Measurements from ENCODE around the gene EFNA1.
"Not testable (repeated sequence)": the region's sequence is repeated elsewhere in the genome, so short reads cannot be mapped to it uniquely, and the experiment has no call there.

Gene EFNA1

GRCh38 chr1:155158991-155159390, 31.3 kb downstream of the EFNA1 start:
- Histone ChIP-seq H3K27me3 (ENCODE audit: control insufficient read depth, insufficient read depth, low read length) (no peaks in the 10 kb centered on the region), H3K4me1 (ENCODE audit: control insufficient read depth, insufficient read depth, low read length) (no peaks in the 10 kb centered on the region), H3K36me3 (ENCODE audit: control insufficient read depth, insufficient read depth, low read length) (no peaks in the 10 kb centered on the region), H3K9ac (ENCODE audit: low read length) (no peak overlapping the region), H3K4me3 (ENCODE audit: low read length) (no peak overlapping the region), H3K27ac (ENCODE audit: low read depth, low read length) (no peak overlapping the region)

GRCh38 chr1:155160128-155160527, 32.5 kb downstream of the EFNA1 start:
- no peaks in the 10 kb centered on the region for H3K27me3 ChIP-seq (ENCODE audit: control insufficient read depth, insufficient read depth, low read length)
- H3K36me3 ChIP-seq (ENCODE audit: control insufficient read depth, insufficient read depth, low read length) = no peaks in the 10 kb centered on the region
- no peak overlapping the region for H3K4me3 ChIP-seq (ENCODE audit: low read length)
- no peak overlapping the region for H3K27ac ChIP-seq (ENCODE audit: low read depth, low read length)
- H3K9ac ChIP-seq (ENCODE audit: low read length) = no peak overlapping the region
- H3K4me1 ChIP-seq (ENCODE audit: control insufficient read depth, insufficient read depth, low read length) = no peaks in the 10 kb centered on the region

- H3K4me3 ChIP-seq (ENCODE audit: low read length); H3K27ac ChIP-seq (ENCODE audit: low read depth, low read length); H3K27me3 ChIP-seq (ENCODE audit: control insufficient read depth, insufficient read depth, low read length); H3K36me3 ChIP-seq (ENCODE audit: control insufficient read depth, insufficient read depth, low read length); H3K4me1 ChIP-seq (ENCODE audit: control insufficient read depth, insufficient read depth, low read length); H3K9ac ChIP-seq (ENCODE audit: low read length): not testable (repeated sequence)
Observed at GRCh38 chr1:155162631-155163030, 35.0 kb downstream of the EFNA1 start.

- not testable (repeated sequence) for H3K27me3 ChIP-seq (ENCODE audit: control insufficient read depth, insufficient read depth, low read length); H3K9ac ChIP-seq (ENCODE audit: low read length); H3K4me1 ChIP-seq (ENCODE audit: control insufficient read depth, insufficient read depth, low read length); H3K36me3 ChIP-seq (ENCODE audit: control insufficient read depth, insufficient read depth, low read length); H3K4me3 ChIP-seq (ENCODE audit: low read length); H3K27ac ChIP-seq (ENCODE audit: low read depth, low read length)
Observed at GRCh38 chr1:155163785-155164184, 36.1 kb downstream of the EFNA1 start.

GRCh38 chr1:155164625-155165024, 36.9 kb downstream of the EFNA1 start:
- not testable (repeated sequence) for H3K27me3 ChIP-seq (ENCODE audit: control insufficient read depth, insufficient read depth, low read length); H3K4me3 ChIP-seq (ENCODE audit: low read length); H3K4me1 ChIP-seq (ENCODE audit: control insufficient read depth, insufficient read depth, low read length); H3K27ac ChIP-seq (ENCODE audit: low read depth, low read length); H3K9ac ChIP-seq (ENCODE audit: low read length); H3K36me3 ChIP-seq (ENCODE audit: control insufficient read depth, insufficient read depth, low read length)

- no peak overlapping the region for H3K27ac ChIP-seq (ENCODE audit: low read depth, low read length)
- no peak overlapping the region for H3K4me3 ChIP-seq (ENCODE audit: low read length)
- peaks cover 4% of the 10 kb centered on the region for H3K4me1 ChIP-seq (ENCODE audit: control insufficient read depth, insufficient read depth, low read length)
- H3K27me3 ChIP-seq (ENCODE audit: control insufficient read depth, insufficient read depth, low read length) = no peaks in the 10 kb centered on the region
- H3K36me3 ChIP-seq (ENCODE audit: control insufficient read depth, insufficient read depth, low read length) = peaks cover 3% of the 10 kb centered on the region
- H3K9ac ChIP-seq (ENCODE audit: low read length) = no peak overlapping the region
Observed at GRCh38 chr1:155166051-155166470, 38.4 kb downstream of the EFNA1 start.

GRCh38 chr1:155166471-155167165, 38.9 kb downstream of the EFNA1 start:
- H3K9ac ChIP-seq (ENCODE audit: low read length) = no peak overlapping the region
- H3K4me1 ChIP-seq (ENCODE audit: control insufficient read depth, insufficient read depth, low read length) = peaks cover 4% of the 10 kb centered on the region
- H3K4me3 ChIP-seq (ENCODE audit: low read length) = peak overlapping the region; percentile 0
- no peaks in the 10 kb centered on the region for H3K27me3 ChIP-seq (ENCODE audit: control insufficient read depth, insufficient read depth, low read length)
- H3K36me3 ChIP-seq (ENCODE audit: control insufficient read depth, insufficient read depth, low read length) = peaks cover 3% of the 10 kb centered on the region
- H3K27ac ChIP-seq (ENCODE audit: low read depth, low read length) = no peak overlapping the region

GRCh38 chr1:155167166-155168104, 39.8 kb downstream of the EFNA1 start:
- peaks cover 9% of the 10 kb centered on the region for H3K4me1 ChIP-seq (ENCODE audit: control insufficient read depth, insufficient read depth, low read length)
- H3K9ac ChIP-seq (ENCODE audit: low read length) = peak overlapping the region; percentile 10
- H3K36me3 ChIP-seq (ENCODE audit: control insufficient read depth, insufficient read depth, low read length) = peaks cover 3% of the 10 kb centered on the region
- no peak overlapping the region for H3K27ac ChIP-seq (ENCODE audit: low read depth, low read length)
- H3K27me3 ChIP-seq (ENCODE audit: control insufficient read depth, insufficient read depth, low read length) = no peaks in the 10 kb centered on the region
- peak overlapping the region; percentile 53 for H3K4me3 ChIP-seq (ENCODE audit: low read length)

- H3K9ac ChIP-seq (ENCODE audit: low read length); H3K27ac ChIP-seq (ENCODE audit: low read depth, low read length); H3K4me3 ChIP-seq (ENCODE audit: low read length): not testable (repeated sequence)
Observed at GRCh38 chr1:155168105-155168445, 40.4 kb downstream of the EFNA1 start.

GRCh38 chr1:155168456-155169210, 41.0 kb downstream of the EFNA1 start:
- H3K4me3 ChIP-seq (ENCODE audit: low read length) = no peak overlapping the region
- no peak overlapping the region for H3K9ac ChIP-seq (ENCODE audit: low read length)
- no peaks in the 10 kb centered on the region for H3K27me3 ChIP-seq (ENCODE audit: control insufficient read depth, insufficient read depth, low read length)
- peaks cover 3% of the 10 kb centered on the region for H3K36me3 ChIP-seq (ENCODE audit: control insufficient read depth, insufficient read depth, low read length)
- H3K27ac ChIP-seq (ENCODE audit: low read depth, low read length) = no peak overlapping the region
- H3K4me1 ChIP-seq (ENCODE audit: control insufficient read depth, insufficient read depth, low read length) = peaks cover 11% of the 10 kb centered on the region

More at GRCh38 chr1:155168105-155168445, 40.4 kb downstream of the EFNA1 start:
- H3K4me1 ChIP-seq (ENCODE audit: control insufficient read depth, insufficient read depth, low read length) = peaks cover 11% of the 10 kb centered on the region
- H3K27me3 ChIP-seq (ENCODE audit: control insufficient read depth, insufficient read depth, low read length); H3K36me3 ChIP-seq (ENCODE audit: control insufficient read depth, insufficient read depth, low read length): not testable (repeated sequence)

- Histone ChIP-seq H3K27ac (ENCODE audit: low read depth, low read length) (no peak overlapping the region), H3K36me3 (ENCODE audit: control insufficient read depth, insufficient read depth, low read length) (peaks cover 3% of the 10 kb centered on the region), H3K9ac (ENCODE audit: low read length) (no peak overlapping the region), H3K4me3 (ENCODE audit: low read length) (no peak overlapping the region), H3K27me3 (ENCODE audit: control insufficient read depth, insufficient read depth, low read length) (peaks cover 5% of the 10 kb centered on the region), H3K4me1 (ENCODE audit: control insufficient read depth, insufficient read depth, low read length) (peaks cover 11% of the 10 kb centered on the region)
Observed at GRCh38 chr1:155169541-155169940, 41.9 kb downstream of the EFNA1 start.

- Histone ChIP-seq H3K36me3 (ENCODE audit: control insufficient read depth, insufficient read depth, low read length) (peaks cover 3% of the 10 kb centered on the region), H3K27me3 (ENCODE audit: control insufficient read depth, insufficient read depth, low read length) (peaks cover 5% of the 10 kb centered on the region), H3K9ac (ENCODE audit: low read length) (no peak overlapping the region), H3K4me1 (ENCODE audit: control insufficient read depth, insufficient read depth, low read length) (peaks cover 11% of the 10 kb centered on the region), H3K27ac (ENCODE audit: low read depth, low read length) (no peak overlapping the region), H3K4me3 (ENCODE audit: low read length) (no peak overlapping the region)
Observed at GRCh38 chr1:155170101-155170785, 42.6 kb downstream of the EFNA1 start.
